ENCODE results near the gene INPP5A. TPM values are rescaled to one million over a fixed set of nuclear protein-coding genes. Genes with fewer than 3 reads are reported as not detected.

INPP5A gene
- total RNA-seq, 1 experiment from 2014 or later = 12.3 TPM

GRCh38 chr10:132498562-132499366, 38.8 kb upstream of the INPP5A start:
- TF ChIP-seq JUND (IDR thresholded peaks at IDR 0.05) (no peak), ZNF274 (IDR thresholded peaks at IDR 0.05; ENCODE audit: low read depth, low read length) (no peak), ZBTB33 (IDR thresholded peaks at IDR 0.05; ENCODE audit: extremely low read depth, insufficient replicate concordance, low read length) (no peak), EZH2phosphoT487 (IDR thresholded peaks at IDR 0.05; ENCODE audit: borderline replicate concordance) (no peak), SRF (IDR thresholded peaks at IDR 0.05; ENCODE audit: low read depth) (no peak), REST (IDR thresholded peaks at IDR 0.05; ENCODE audit: low read depth) (no peak), CEBPB (IDR thresholded peaks at IDR 0.05; ENCODE audit: low read depth) (no peak), ZFX (IDR thresholded peaks at IDR 0.05) (no peak), POLR2A (IDR thresholded peaks at IDR 0.05; ENCODE audit: borderline replicate concordance, extremely low read depth, insufficient read depth, insufficient read length) (no peak), EGR1 (IDR thresholded peaks at IDR 0.05; ENCODE audit: low read depth) (no peak), SP1 (IDR thresholded peaks at IDR 0.05; ENCODE audit: low read depth) (no peak), FOSL1 (IDR thresholded peaks at IDR 0.05; ENCODE audit: low read depth) (no peak), TCF7L2 (IDR thresholded peaks at IDR 0.05; ENCODE audit: borderline replicate concordance, extremely low read depth, insufficient read depth, insufficient read length) (no peak), EZH2 (IDR thresholded peaks at IDR 0.05) (no peak), CBX3 (IDR thresholded peaks at IDR 0.05; ENCODE audit: low read depth) (no peak), SIN3A (IDR thresholded peaks at IDR 0.05; ENCODE audit: low read depth) (no peak)
- no peaks in the 10 kb centered on the region for H4K20me1 ChIP-seq (ENCODE audit: insufficient read depth)
- intact Hi-C loops (cut with micrococcal nuclease) = no loop called here
- POLR2A ChIA-PET = no interaction called here
- ATAC-seq (no peak), DNase-seq (ENCODE audit: low read depth, low spot score) (no peak)
- CTCF ChIA-PET = no interaction called here
- no peaks in the 10 kb centered on the region for H3K27me3 ChIP-seq (ENCODE audit: insufficient read depth, low read length)
- BruUV-seq (replicated peaks) = no TSS peak
- RAD21 ChIA-PET (ENCODE audit: low non-redundant PET in 1 of 2, low total read pairs in 2 of 2, uncharacterized antibody in 2 of 2, unreplicated experiment in 2 of 2) = no interaction called here
- H3K9me2 ChIP-seq (ENCODE audit: insufficient read depth) = no peaks in the 10 kb centered on the region
- H3K9me3 ChIP-seq (ENCODE audit: control insufficient read depth in 1 of 2, insufficient read depth in 1 of 2, low read depth in 1 of 2, low read length in 2 of 2) = no peaks in the 10 kb centered on the region
- H2AFZ ChIP-seq (ENCODE audit: low read depth, low read length, poor library complexity, severe bottlenecking) = no peak overlapping the region
- H3K4me2 ChIP-seq (ENCODE audit: low read length) = no peak overlapping the region
- no peaks in the 10 kb centered on the region for H3K36me3 ChIP-seq (ENCODE audit: control insufficient read depth in 1 of 2, insufficient read depth in 2 of 2, low read length in 2 of 2)
- no peak overlapping the region for H3K9ac ChIP-seq (ENCODE audit: low read length)
- H3K79me2 ChIP-seq (ENCODE audit: insufficient read depth, low read length) = no peaks in the 10 kb centered on the region
- H3K27ac ChIP-seq (ENCODE audit: low read depth, low read length) = no peak overlapping the region
- H3K4me1 ChIP-seq (ENCODE audit: control insufficient read depth in 1 of 2, insufficient read depth in 2 of 2, low read length in 2 of 2) = no peaks in the 10 kb centered on the region
- H3K4me3 ChIP-seq (replicated peaks in 1 of 2; ENCODE audit: low read depth in 1 of 2, low read length in 2 of 2) = no peak overlapping the region
